GM12891 (cell line): Measurements from ENCODE around the gene RAB6D.

ENCODE experiments used
- PAX5 ChIP-seq: IDR thresholded peaks from 2 replicates; pipeline ENCODE4 v1.6.1; 2011; ENCODE audit warnings: low read length, moderate library complexity, mild to moderate bottlenecking; ENCODE audit not compliant: insufficient read depth, severe bottlenecking
- POLR2A ChIP-seq: IDR thresholded peaks from 2 replicates; pipeline ENCODE4 v1.6.1; 2011; ENCODE audit warnings: low read depth, low read length, control low read depth
- POLR2AphosphoS5 ChIP-seq: IDR thresholded peaks from 2 replicates; pipeline ENCODE4 v1.6.1; 2011; ENCODE audit warnings: low read depth, low read length, control low read depth
- POU2F2 ChIP-seq: IDR thresholded peaks from 2 replicates; pipeline ENCODE4 v1.6.1; 2011; ENCODE audit warnings: low read depth, mild to moderate bottlenecking, control low read depth, low read length, moderate library complexity
- SPI1 ChIP-seq: IDR thresholded peaks from 2 replicates; pipeline ENCODE4 v1.6.1; 2011; ENCODE audit warnings: low read depth, low read length, control low read depth
- TAF1 ChIP-seq: IDR thresholded peaks from 2 replicates; pipeline ENCODE4 v1.6.1; 2011; ENCODE audit warnings: low read depth, low read length, control low read depth

GRCh38 chr2:131367352-131367751 is 3.4 kb upstream of the RAB6D start:
- no peak for TF ChIP-seq POLR2A
- TF ChIP-seq TAF1, result no peak
- no peak for TF ChIP-seq POLR2AphosphoS5
- TF ChIP-seq POU2F2, result no peak
- no peak for TF ChIP-seq PAX5
- TF ChIP-seq SPI1, result no peak
